Adipose tissue (tissue), 3 donors: Measurements from ENCODE around the gene SH3RF1. TPM values are rescaled to one million over a fixed set of nuclear protein-coding genes. Genes with fewer than 3 reads are reported as not detected.
"Not testable (repeated sequence)": the region's sequence is repeated elsewhere in the genome, so short reads cannot be mapped to it uniquely, and the experiment has no call there.

ENCODE experiments used
- H3K27ac ChIP-seq: one replicate; pipeline ENCODE4 v1.5.1; 2013; ENCODE audit warnings: low read depth, low read length
- WGBS, 3 donors: extraction: QIAGEN DNeasy Blood & Tissue Kit; methylation state at CpG; one replicate each; pipeline ENCODE4 v1.1.7; 2013; 5-methylcytosine and 5-hydroxymethylcytosine counted together
- polyA plus RNA-seq, 3 donors: library from polyadenylated mRNA; stranded (reverse); fragments of 200-250 nt; gene quantifications; one replicate each; pipeline ENCODE4 v1.2.3, GENCODE V29; 2013
- donor health status: healthy with polysubstance abuse.
- donor health status: Bipolar disorder and iron deficiency.
- donor health status: healthy.

Gene SH3RF1
- polyA plus RNA-seq, 3 donors, result 3.7 to 8.1 (median 7.5) TPM

- WGBS, 3 donors, result 79 to 94% (median 88%) methylated on average over 5 of the region's 5 CpGs
- no peak overlapping the region for H3K27ac ChIP-seq
Observed at GRCh38 chr4:169209388-169209883, 61.3 kb downstream of the SH3RF1 start.

GRCh38 chr4:169208516-169208915 is 62.2 kb downstream of the SH3RF1 start:
- 82 to 91% (median 90%) methylated on average over 1 of the region's 1 CpG for WGBS, 3 donors
- H3K27ac ChIP-seq, result no peak overlapping the region

- WGBS, 3 donors, result 72 to 75% (median 74%) methylated on average over 3 of the region's 3 CpGs
- no peak overlapping the region for H3K27ac ChIP-seq
Observed at GRCh38 chr4:169208090-169208455, 62.7 kb downstream of the SH3RF1 start.

- WGBS, 3 donors, result 83 to 95% (median 87%) methylated on average over 2 of the region's 2 CpGs
- H3K27ac ChIP-seq, result no peak overlapping the region
Observed at GRCh38 chr4:169207436-169208089, 63.2 kb downstream of the SH3RF1 start.

- no peak overlapping the region for H3K27ac ChIP-seq
Observed at GRCh38 chr4:169205744-169206080, 65.0 kb downstream of the SH3RF1 start.

GRCh38 chr4:169205075-169205743 is 65.5 kb downstream of the SH3RF1 start:
- 47 to 71% (median 66%) methylated on average over 3 of the region's 3 CpGs for WGBS, 3 donors
- H3K27ac ChIP-seq, result no peak overlapping the region

- WGBS, 3 donors, result 61 to 65% (median 64%) methylated on average over 6 of the region's 6 CpGs
- no peak overlapping the region for H3K27ac ChIP-seq
Observed at GRCh38 chr4:169203891-169204290, 66.9 kb downstream of the SH3RF1 start.

- H3K27ac ChIP-seq, result not testable (repeated sequence)
- 84 to 91% (median 89%) methylated on average over 4 of the region's 4 CpGs for WGBS, 3 donors
Observed at GRCh38 chr4:169203278-169203677, 67.5 kb downstream of the SH3RF1 start.

GRCh38 chr4:169202878-169203277 is 67.9 kb downstream of the SH3RF1 start:
- H3K27ac ChIP-seq, result no peak overlapping the region
- 32 to 54% (median 48%) methylated on average over 1 of the region's 1 CpG for WGBS, 3 donors

- WGBS, 3 donors, result 19 to 57% (median 57%) methylated on average over 3 of the region's 3 CpGs
- H3K27ac ChIP-seq, result no peak overlapping the region
Observed at GRCh38 chr4:169202145-169202699, 68.5 kb downstream of the SH3RF1 start.

GRCh38 chr4:169201222-169202144 is 69.3 kb downstream of the SH3RF1 start:
- H3K27ac ChIP-seq, result no peak overlapping the region

GRCh38 chr4:169200361-169201030 is 70.3 kb downstream of the SH3RF1 start:
- H3K27ac ChIP-seq, result no peak overlapping the region
- 74 to 84% (median 82%) methylated on average over 4 of the region's 4 CpGs for WGBS, 3 donors

More at GRCh38 chr4:169201222-169202144, 69.3 kb downstream of the SH3RF1 start:
- WGBS, 3 donors, result 49 to 54% (median 54%) methylated on average over 5 of the region's 5 CpGs

GRCh38 chr4:169199184-169199583 is 71.6 kb downstream of the SH3RF1 start:
- WGBS, 3 donors, result 75 to 83% (median 77%) methylated on average over 3 of the region's 3 CpGs

GRCh38 chr4:169198167-169198566 is 72.6 kb downstream of the SH3RF1 start:
- H3K27ac ChIP-seq, result no peak overlapping the region

More at GRCh38 chr4:169199184-169199583, 71.6 kb downstream of the SH3RF1 start:
- H3K27ac ChIP-seq, result peak overlapping the region; percentile 66

- H3K27ac ChIP-seq, result not testable (repeated sequence)
- WGBS, 3 donors, result 90 to 93% (median 93%) methylated on average over 11 of the region's 11 CpGs
Observed at GRCh38 chr4:169197206-169197605, 73.5 kb downstream of the SH3RF1 start.

- H3K27ac ChIP-seq, result no peak overlapping the region
Observed at GRCh38 chr4:169195032-169195431, 75.7 kb downstream of the SH3RF1 start.

- WGBS, 3 donors, result 74 to 88% (median 86%) methylated on average over 2 of the region's 2 CpGs
- not testable (repeated sequence) for H3K27ac ChIP-seq
Observed at GRCh38 chr4:169189968-169190367, 80.8 kb downstream of the SH3RF1 start.

GRCh38 chr4:169189372-169189771 is 81.4 kb downstream of the SH3RF1 start:
- 85 to 92% (median 85%) methylated on average over 4 of the region's 4 CpGs for WGBS, 3 donors
- no peak overlapping the region for H3K27ac ChIP-seq
